Heart left ventricle (tissue), 16 donors: ENCODE results near the gene SETD7. TPM values are rescaled to one million over a fixed set of nuclear protein-coding genes. Genes with fewer than 3 reads are reported as not detected.

Experiments
- ATAC-seq, 4 donors: fragments of 200-7000 bp; cut with Tn5 transposase; one replicate each; pipeline ENCODE4 v1.9.1; 2020 to 2022; ENCODE audit warnings: moderate library complexity in 4 of 4, mild to moderate bottlenecking in 3 of 4, moderate number of reproducible peaks in 1 of 4
- DNase-seq, 5 donors: peaks; one replicate each; pipeline ENCODE4 v3.0.0-alpha.2; 2020
- H3K27ac ChIP-seq, 12 donors: fragments of 200-600 bp; sonication (generic) in 4 of 12; one replicate each; pipeline versions ENCODE4 v1.5.0 to v1.8.0; 2016 to 2022; ENCODE audit warnings: mild to moderate bottlenecking in 2 of 12
- H3K27me3 ChIP-seq, 9 donors: fragments of 200-600 bp; sonication (generic) in 2 of 9; one replicate each; pipeline versions ENCODE4 v1.5.1 to v1.8.0; 2016 to 2022; ENCODE audit warnings: mild to moderate bottlenecking in 3 of 9
- H3K36me3 ChIP-seq, 9 donors: fragments of 200-600 bp; sonication (generic) in 2 of 9; one replicate each; pipeline versions ENCODE4 v1.5.0 to v1.8.0; 2018 to 2022; ENCODE audit warnings: mild to moderate bottlenecking in 2 of 9
- H3K4me1 ChIP-seq, 12 donors: fragments of 200-600 bp; sonication (generic) in 4 of 12; one replicate each; pipeline versions ENCODE4 v1.5.0 to v1.8.0; 2016 to 2022; ENCODE audit warnings: mild to moderate bottlenecking in 3 of 12
- H3K4me3 ChIP-seq, 12 donors: fragments of 200-600 bp; sonication (generic) in 4 of 12; one replicate each; pipeline versions ENCODE4 v1.5.0 to v1.8.0; 2017 to 2022; ENCODE audit warnings: mild to moderate bottlenecking in 9 of 12, moderate library complexity in 4 of 12
- H3K9me3 ChIP-seq, 12 donors: fragments of 200-600 bp; sonication (generic) in 4 of 12; one replicate each; pipeline versions ENCODE4 v1.5.0 to v1.8.0; 2016 to 2022; ENCODE audit warnings: mild to moderate bottlenecking in 1 of 12
- POLR2A ChIP-seq, 2 donors: fragments of 450-650 bp; IDR thresholded peaks; one replicate each; pipeline ENCODE4 v1.6.1; 2017; ENCODE audit warnings: antibody characterized with exemption in 2 of 2, mild to moderate bottlenecking in 2 of 2, moderate library complexity in 2 of 2
- WGBS, 4 donors: extraction: QIAGEN DNeasy Blood & Tissue Kit in 2 of 4; methylation state at CpG; one replicate each; pipeline versions ENCODE4 v1.1.5 to v1.1.7; 2013 to 2018; 5-methylcytosine and 5-hydroxymethylcytosine counted together
- intact Hi-C, 10 donors: fragments of 100-400 bp; cut with DNase I; formaldehyde crosslinking; loops; one replicate each; pipeline versions ENCODE4 v1.11.1 to v1.14.2; 2022
- polyA plus RNA-seq, 2 donors: library from polyadenylated mRNA; stranded (reverse); fragments of 200-250 nt; gene quantifications; one replicate each; pipeline ENCODE4 v1.2.3, GENCODE V29; 2013
- total RNA-seq, 9 donors: library from RNA; depleted of rRNA in 2 of 9; stranded (reverse); fragments of >200 nt in 2 of 9; fragmentation: NEBNext Ultra II Directional in 3 of 9; extraction: Animal tissue kit (Norgen Biotek cat#: 25700) in 3 of 9; gene quantifications; one replicate each; pipeline versions ENCODE4 v1.1.0 to v1.2.4, GENCODE V29; 2016 to 2023
- TF ChIP-seq, protein P1 (sequence below), 12 donors: fragments of 200-600 bp; sonication (generic) in 4 of 12; IDR thresholded peaks; one replicate each; pipeline versions ENCODE4 v1.5.0 to v1.8.0; 2018 to 2022; ENCODE audit warnings: antibody characterized with exemption in 12 of 12, mild to moderate bottlenecking in 5 of 12
- donor health status: ischemic (EF 13 %, LVEDD 7.1; RV severe dilation, severe dysfunction).
- donor health status: healthy with polysubstance abuse.
- donor health status: DM: no; HTN: yes; CAD: no.
- donor health status: DM: no; HTN: no; CAD: no.
- donor health status: ischemic (EF 25% LVEDD 6.9; RV normal size, moderate dysfunction).
- donor health status: ischemic (EF 25% LVEDD 5.7; RV mildly dilated, moderate dysfunction).
- donor health status: healthy.
- donor health status: DM: yes; HTN: yes; CAD: no.
- donor health status: ischemic (EF 35%, LVEDD 5.7; RV mildly dilated, moderate dysfunction).
- donor health status: nonischemic (EF 11% LVEDD 7.7; RV severe dilation, severe dysfunction).
- donor health status: DM: yes; HTN: yes; CAD: no.
- donor health status: PGD.
- donor health status: ischemic (EF 29% LVEDD 5.4; RV normal size, mild dysfunction).
- donor health status: nonischemic (EF 23%, LVEDD 6.1; RV moderate dilation, normal function).

The SETD7 gene
- total and polyA plus RNA-seq, 11 donors = 11.2 to 78.6 (median 58.0) TPM

GRCh38 chr4:139493176-139493575, 62.8 kb downstream of the SETD7 start:
- Histone ChIP-seq H3K36me3 (no peaks in the 10 kb centered on the region), H3K27me3 (no peaks in the 10 kb centered on the region)
- intact Hi-C loops = loop anchor here in 1 of 10 donors (10.0 kb wide), 1 partner anchor 142 kb away; no protein-coding TSS in a partner anchor

DNA sequence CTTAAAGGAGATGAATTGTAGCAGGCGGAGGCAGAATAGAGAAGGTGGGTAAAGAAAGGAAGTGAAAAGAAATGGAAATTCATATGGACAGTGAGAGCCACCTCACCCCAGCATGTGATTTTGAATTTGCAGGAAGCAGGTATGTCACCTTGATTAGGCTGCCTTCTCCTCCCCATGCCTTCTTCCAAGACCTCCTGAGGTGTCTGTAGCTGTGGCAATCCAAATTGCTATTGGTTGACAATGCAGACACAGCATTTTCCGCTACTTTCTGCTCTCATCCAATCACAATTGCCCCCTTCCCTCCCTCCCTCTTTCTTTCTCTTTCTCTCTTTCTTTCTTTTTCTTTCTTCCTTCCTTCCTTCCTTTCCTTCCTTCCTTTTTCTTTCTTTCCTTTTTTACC, 63.6 kb downstream of the SETD7 start:
- no peaks in the 10 kb centered on the region for H3K27me3 ChIP-seq
- intact Hi-C loops = loop anchor here in 1 of 10 donors (10.0 kb wide), 1 partner anchor 142 kb away; no protein-coding TSS in a partner anchor
- no peak for DNase-seq
- H3K27ac ChIP-seq = no peak overlapping the region
- H3K36me3 ChIP-seq = no peaks in the 10 kb centered on the region
- H3K4me3 ChIP-seq = no peak overlapping the region
- ATAC-seq = no peak
- TF ChIP-seq POLR2A (IDR thresholded peaks at IDR 0.05) = no peak
- TF ChIP-seq, protein P1, sequence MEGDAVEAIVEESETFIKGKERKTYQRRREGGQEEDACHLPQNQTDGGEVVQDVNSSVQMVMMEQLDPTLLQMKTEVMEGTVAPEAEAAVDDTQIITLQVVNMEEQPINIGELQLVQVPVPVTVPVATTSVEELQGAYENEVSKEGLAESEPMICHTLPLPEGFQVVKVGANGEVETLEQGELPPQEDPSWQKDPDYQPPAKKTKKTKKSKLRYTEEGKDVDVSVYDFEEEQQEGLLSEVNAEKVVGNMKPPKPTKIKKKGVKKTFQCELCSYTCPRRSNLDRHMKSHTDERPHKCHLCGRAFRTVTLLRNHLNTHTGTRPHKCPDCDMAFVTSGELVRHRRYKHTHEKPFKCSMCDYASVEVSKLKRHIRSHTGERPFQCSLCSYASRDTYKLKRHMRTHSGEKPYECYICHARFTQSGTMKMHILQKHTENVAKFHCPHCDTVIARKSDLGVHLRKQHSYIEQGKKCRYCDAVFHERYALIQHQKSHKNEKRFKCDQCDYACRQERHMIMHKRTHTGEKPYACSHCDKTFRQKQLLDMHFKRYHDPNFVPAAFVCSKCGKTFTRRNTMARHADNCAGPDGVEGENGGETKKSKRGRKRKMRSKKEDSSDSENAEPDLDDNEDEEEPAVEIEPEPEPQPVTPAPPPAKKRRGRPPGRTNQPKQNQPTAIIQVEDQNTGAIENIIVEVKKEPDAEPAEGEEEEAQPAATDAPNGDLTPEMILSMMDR (IDR thresholded peaks at IDR 0.05) = no peak
- no peaks in the 10 kb centered on the region for H3K9me3 ChIP-seq
- WGBS, 4 donors = 93 to 99% (median 98%) methylated on average over 2 of the region's 2 CpGs
- peaks cover 0 to 8% (median 0%) of the 10 kb centered on the region in 12 donors for H3K4me1 ChIP-seq

More at GRCh38 chr4:139493176-139493575, 62.8 kb downstream of the SETD7 start:
- 67 to 80% (median 73%) methylated on average over 4 of the region's 4 CpGs for WGBS, 4 donors
- Histone ChIP-seq H3K4me3 (no peak overlapping the region), H3K9me3 (no peaks in the 10 kb centered on the region), H3K27ac (no peak overlapping the region), H3K4me1 (peaks cover 0 to 12% (median under 1%) of the 10 kb centered on the region in 12 donors)
- DNase-seq = no peak
- ATAC-seq = peak; percentile 44 to 58 (median 48)
- TF ChIP-seq, protein P1 (IDR thresholded peaks at IDR 0.05) = no peak
- no peak for TF ChIP-seq POLR2A (IDR thresholded peaks at IDR 0.05)

DNA sequence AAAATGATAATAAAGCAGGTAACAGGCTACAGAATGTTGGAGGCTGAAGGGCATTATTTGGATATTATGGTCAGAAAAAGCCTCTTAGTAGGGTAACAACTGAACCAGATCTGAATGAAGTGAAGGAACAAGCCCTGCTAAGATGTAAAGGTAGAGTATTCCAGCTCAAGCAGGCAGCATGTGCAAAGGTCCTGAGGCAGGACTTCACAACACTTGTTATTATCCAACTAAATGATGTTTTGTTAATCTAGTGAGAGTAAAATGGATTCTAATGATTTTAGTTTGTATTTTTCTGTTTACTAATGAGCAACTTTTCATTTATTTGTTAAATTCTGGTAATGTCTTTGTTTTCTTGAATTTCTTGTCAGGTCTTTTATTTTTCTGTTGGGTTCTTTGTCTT, 66.4 kb downstream of the SETD7 start:
- H3K36me3 ChIP-seq = no peaks in the 10 kb centered on the region
- H3K4me1 ChIP-seq = peaks cover 0 to 4% (median 0%) of the 10 kb centered on the region in 12 donors
- H3K9me3 ChIP-seq = no peaks in the 10 kb centered on the region
- H3K4me3 ChIP-seq = no peak overlapping the region
- intact Hi-C loops = loop anchor here in 1 of 10 donors (10.0 kb wide), 1 partner anchor 145 kb away; no protein-coding TSS in a partner anchor
- ATAC-seq (no peak), DNase-seq (no peak)
- H3K27me3 ChIP-seq = no peaks in the 10 kb centered on the region
- TF ChIP-seq, protein P1 (IDR thresholded peaks at IDR 0.05) = no peak
- no peak for TF ChIP-seq POLR2A (IDR thresholded peaks at IDR 0.05)
- no peak overlapping the region for H3K27ac ChIP-seq

DNA sequence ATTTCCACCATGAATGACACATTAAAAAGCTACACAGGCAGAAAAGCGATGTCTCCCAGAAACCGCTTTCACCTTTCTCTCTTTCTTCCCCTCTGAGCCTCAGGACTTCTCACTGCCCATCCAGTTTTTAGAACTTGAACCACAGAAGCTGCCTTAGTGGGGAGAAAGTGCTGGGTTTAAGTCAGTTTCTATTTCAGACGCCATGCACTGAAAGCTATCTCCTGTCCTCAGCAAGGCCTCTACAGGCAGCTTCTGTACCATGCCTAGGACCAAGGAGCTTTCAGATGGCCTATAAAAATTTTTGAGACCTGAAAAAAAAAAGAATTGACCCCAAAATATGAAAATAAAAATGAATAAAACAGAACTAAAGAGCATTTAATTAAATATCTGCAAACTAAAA, 67.6 kb downstream of the SETD7 start:
- peak in 1 of 4 donors; percentile 65 for ATAC-seq
- Histone ChIP-seq H3K4me1 (peaks cover 0 to 4% (median 0%) of the 10 kb centered on the region in 12 donors), H3K9me3 (no peaks in the 10 kb centered on the region), H3K36me3 (no peaks in the 10 kb centered on the region), H3K4me3 (no peak overlapping the region), H3K27me3 (no peaks in the 10 kb centered on the region), H3K27ac (no peak overlapping the region)
- no peak for DNase-seq
- TF ChIP-seq POLR2A (IDR thresholded peaks at IDR 0.05) = no peak
- TF ChIP-seq, protein P1 (IDR thresholded peaks at IDR 0.05) = no peak
- 80 to 89% (median 85%) methylated on average over 3 of the region's 3 CpGs for WGBS, 4 donors
- intact Hi-C loops = no loop called here
